ENCODE results near the gene TPP1. TPM values are rescaled to one million over a fixed set of nuclear protein-coding genes. Genes with fewer than 3 reads are reported as not detected.

The TPP1 gene
- total RNA-seq, 1 donor from 2014 or later = 62.4 TPM

DNA sequence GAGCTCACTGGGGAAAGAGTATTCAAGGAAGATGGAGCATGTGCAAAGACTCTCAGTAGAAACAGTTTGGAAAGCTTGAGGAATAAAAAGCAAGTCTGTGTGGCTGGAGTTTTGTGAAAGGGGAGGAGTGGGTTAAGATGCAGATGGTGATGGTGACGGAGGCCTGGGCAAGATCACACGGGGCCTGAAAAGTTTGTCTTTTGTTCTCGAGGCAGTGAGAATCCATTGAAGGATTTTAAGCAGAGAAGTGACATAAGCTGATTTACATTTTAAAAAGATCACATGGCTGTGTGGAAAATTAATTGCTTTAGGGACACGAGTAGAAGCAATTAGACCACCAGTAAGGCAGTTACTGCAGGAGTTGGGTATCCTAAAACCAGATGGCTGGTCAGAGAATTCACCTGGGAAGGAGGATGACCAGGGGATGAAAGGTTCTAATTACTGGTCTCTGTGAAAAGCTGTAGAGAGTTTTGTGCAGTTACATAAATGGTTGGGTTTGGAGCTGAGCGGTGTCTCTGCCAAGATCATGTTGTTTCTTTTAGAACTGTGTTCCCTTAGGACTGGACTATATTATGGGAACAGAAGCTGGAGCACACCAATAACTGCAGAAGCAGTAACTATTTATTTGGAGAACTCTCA lies 22.9 kb downstream of the TPP1 start:
- no peak for DNase-seq (ENCODE audit: low spot score)

GRCh38 chr11:6594142-6594768 lies 25.0 kb downstream of the TPP1 start:
- no peak for ATAC-seq
- peak; percentile 26 for DNase-seq (ENCODE audit: low spot score)

More for the DNA sequence above, 22.9 kb downstream of the TPP1 start:
- ATAC-seq = no peak

- no peak for DNase-seq (ENCODE audit: low spot score)
- ATAC-seq = no peak
Measured at GRCh38 chr11:6588018-6588417, 31.2 kb downstream of the TPP1 start.

DNA sequence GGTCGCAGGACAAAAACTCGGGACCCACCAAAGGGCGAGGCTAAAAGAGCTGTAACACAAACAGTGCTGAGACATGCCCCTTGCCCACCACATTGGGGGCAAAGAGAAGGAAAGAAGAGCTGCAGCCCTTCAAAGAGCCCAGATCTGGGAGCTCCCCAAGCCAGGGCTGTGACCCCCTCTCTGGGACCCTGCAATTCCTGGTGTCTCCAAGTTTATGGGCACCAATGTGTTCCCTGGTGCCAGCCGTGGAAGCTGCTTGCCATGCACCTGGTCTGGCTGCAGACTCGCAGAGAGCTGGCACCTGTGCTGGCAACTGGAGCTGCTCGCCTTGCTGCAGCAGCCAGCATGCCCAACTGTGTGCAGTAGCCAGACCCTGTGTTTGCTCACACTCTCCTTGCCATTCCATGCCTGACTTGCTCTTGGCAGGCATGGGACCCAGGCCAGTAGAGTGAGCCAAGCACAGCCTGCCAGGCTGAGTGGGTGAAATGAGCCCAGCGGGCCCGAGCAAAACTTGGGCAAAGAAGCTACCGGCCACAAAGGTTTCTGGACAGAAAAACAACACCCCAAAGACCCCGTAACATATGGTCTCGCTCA lies 31.8 kb downstream of the TPP1 start:
- ATAC-seq (peak; percentile 100), DNase-seq (ENCODE audit: low spot score) (peak; percentile 84)

GRCh38 chr11:6586434-6587359 lies 32.5 kb downstream of the TPP1 start:
- peak; percentile 39 for DNase-seq (ENCODE audit: low spot score)
- no peak for ATAC-seq

DNA sequence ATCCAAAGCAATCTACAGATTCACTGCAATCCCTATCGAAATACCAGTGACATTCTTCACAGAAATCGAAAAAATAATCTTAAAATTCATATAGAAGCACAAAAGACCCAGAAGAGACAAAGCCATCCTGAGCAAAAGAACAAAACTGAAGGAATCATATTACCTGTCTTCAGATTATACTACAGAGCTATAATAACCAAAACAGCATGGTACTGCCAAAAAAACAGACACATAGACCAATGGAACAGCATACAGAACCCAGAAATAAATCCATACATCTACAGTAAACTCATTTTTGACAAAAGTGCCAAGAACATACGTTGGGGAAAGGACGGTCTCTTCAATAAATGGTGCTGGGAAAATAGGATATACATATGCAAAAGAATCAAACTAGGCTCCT lies 34.7 kb downstream of the TPP1 start:
- no peak for ATAC-seq
- DNase-seq (ENCODE audit: low spot score) = no peak

DNA sequence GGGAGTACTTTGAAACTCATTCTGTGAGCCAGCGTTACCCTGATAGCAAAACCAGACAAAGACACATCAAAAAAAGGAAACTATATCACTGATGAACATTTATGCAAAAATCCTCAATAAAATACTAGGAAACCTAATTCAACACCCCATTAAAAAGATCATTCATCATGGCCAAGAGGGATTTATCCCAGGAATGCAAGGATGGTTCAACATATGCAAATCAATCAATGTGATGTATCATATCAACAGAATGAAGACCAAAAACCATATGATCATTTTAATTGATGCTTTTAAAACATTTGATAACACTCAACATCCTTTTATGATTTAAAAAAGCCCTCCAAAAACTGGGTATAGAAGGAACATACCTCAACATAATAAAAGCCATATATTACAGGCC lies 35.6 kb downstream of the TPP1 start:
- no peak for ATAC-seq

DNA sequence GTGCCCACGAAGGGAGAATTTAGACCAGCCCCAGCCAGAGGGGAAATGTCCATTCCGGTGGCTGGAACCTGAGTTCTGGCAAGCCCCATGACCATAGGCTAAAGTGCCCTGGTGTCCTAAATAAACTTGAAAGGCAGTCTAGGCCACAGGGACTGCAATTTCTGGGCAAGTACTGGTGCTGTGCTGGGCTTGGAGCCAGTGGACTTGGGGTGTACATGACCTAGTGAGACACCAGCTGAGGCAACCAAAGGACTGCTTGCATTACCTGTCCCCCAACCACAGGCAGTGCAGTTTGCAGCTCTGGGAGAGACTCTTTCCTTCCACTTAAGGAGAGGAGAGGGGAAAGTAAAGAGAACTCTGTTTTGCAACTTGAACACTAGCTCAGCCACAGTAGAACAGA lies 39.5 kb downstream of the TPP1 start:
- DNase-seq (ENCODE audit: low spot score) (no peak), ATAC-seq (no peak)

More for the DNA sequence above, 35.6 kb downstream of the TPP1 start:
- DNase-seq (ENCODE audit: low spot score) = no peak

DNA sequence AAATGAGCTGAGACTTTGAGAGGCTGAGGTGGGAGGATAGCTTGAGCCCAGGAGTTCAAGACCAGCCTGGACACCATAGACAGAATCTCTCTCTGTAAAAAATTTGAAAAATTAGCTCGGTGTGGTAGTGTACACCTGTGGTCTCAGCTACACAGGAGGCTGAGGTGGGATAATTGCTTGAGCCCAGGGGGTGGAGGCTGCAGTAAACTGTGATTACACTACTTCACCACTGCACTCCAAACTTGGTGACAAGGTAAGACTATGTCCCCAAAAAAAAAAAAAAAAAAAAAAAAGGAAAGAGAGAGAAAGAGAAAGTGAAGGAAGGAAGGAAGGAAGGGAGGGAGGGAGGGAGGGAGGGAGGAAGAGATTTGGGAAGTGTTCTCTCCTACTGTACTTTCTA lies 41.1 kb downstream of the TPP1 start:
- no peak for ATAC-seq
- DNase-seq (ENCODE audit: low spot score) = no peak

DNA sequence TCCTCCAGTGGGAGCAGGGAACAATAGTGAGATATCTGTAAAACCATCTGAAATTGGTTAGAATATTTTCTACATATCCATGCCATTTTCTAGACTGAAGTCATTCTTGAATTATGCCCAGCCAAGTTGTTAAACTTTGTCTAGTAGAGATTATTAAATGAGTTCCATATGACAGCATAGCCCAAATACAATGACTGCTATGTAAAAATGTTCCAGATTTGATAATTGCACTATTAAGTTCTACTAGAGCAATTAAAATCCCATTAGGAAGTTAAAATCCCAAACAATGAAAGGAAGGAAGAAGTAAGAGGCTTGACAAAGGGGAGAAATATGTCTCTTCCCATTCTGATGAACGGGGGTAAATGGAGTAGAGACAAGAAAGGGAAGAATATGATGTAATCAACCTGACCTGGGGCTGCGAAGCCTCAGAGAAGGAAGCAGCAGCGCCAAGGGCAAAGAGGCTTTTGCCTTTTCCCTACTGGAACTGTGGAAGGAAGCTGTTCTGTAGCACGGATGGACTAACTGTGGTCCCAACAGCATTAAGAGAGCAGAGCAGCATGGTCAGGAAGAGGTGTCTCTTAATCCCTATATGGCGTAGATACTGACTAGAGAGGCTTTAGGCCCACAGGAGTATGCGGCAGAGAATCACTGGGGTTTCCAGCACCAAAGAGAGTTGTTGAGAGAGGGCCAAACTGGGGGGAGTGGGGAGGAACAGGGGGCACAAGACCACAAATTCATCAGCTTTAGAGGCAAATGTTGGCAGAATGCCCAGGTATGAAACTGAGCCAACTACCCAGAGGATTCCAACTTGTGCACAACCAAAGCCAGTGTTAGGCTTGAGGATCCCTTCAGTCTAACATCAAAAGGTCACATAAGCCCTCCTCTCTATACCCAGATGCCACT lies 42.5 kb downstream of the TPP1 start:
- no peak for DNase-seq (ENCODE audit: low spot score)
- peak; percentile 34 for ATAC-seq

DNA sequence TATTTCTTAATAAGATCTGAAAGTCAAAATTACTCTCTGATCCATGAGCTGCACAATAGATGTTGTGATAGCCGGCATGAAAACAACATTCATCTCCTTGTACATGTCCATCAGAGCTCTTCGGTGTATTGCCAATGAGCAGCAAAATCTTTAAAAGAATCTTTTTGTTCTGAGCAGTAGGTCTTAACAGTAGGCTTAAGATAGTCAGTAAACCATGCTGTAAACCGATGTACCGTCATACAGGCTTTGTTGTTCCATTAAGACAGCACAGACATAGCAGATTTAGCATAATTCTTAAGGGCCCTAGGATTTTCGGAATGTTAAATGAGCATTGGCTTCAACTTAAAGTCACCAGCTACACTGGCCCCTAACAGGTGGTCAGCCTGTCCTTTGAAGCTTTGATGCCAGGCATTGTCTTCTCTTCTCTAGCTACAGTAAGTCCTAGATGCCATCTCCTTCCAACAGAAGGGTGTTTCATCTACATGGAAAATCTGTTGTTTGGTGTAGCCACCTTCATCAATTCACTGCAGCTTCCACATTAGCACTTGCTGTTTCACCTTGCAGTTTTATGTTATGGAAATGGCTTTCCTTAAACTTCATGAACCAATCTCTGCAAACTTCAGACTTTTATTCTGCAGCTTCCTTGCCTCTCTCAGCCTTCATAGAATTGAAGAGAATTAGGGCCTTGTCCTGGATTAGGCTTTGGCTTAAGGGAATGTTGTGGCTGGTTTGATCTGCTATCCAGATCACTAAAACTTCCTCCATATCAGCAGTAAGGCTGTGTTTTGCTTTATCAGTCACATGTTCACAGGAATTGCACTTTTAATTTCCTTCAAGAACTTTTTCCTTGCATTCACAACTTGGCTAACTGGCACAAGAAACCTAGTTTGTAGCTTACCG lies 44.2 kb downstream of the TPP1 start:
- DNase-seq (ENCODE audit: low spot score) = no peak
- no peak for ATAC-seq

DNA sequence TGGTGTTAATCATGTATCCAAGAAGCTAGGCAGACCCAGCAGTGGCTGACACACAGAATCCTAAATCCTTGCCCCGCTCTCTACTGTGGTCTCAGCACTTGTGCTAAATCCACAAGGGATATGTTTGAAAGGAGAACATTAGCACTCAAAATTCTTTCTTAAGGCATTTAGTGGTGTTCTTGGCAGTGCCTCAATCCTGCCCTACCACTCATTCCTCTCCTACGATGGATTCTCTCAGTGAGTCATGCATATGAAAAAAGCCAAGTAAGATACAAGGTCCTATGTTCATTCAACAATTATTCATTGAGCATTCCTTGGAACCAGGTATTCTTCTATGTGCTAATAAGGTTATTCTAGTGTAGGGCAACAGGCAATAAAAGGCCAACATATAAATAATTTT lies 47.0 kb downstream of the TPP1 start:
- ATAC-seq (no peak), DNase-seq (ENCODE audit: low spot score) (no peak)

- no peak for DNase-seq (ENCODE audit: low spot score)
- no peak for ATAC-seq
Measured at GRCh38 chr11:6571434-6572008, 47.7 kb downstream of the TPP1 start.

- ATAC-seq = no peak
- DNase-seq (ENCODE audit: low spot score) = no peak
Measured at GRCh38 chr11:6570691-6571427, 48.4 kb downstream of the TPP1 start.

- ATAC-seq = no peak
Measured at GRCh38 chr11:6569706-6570105, 49.5 kb downstream of the TPP1 start.

DNA sequence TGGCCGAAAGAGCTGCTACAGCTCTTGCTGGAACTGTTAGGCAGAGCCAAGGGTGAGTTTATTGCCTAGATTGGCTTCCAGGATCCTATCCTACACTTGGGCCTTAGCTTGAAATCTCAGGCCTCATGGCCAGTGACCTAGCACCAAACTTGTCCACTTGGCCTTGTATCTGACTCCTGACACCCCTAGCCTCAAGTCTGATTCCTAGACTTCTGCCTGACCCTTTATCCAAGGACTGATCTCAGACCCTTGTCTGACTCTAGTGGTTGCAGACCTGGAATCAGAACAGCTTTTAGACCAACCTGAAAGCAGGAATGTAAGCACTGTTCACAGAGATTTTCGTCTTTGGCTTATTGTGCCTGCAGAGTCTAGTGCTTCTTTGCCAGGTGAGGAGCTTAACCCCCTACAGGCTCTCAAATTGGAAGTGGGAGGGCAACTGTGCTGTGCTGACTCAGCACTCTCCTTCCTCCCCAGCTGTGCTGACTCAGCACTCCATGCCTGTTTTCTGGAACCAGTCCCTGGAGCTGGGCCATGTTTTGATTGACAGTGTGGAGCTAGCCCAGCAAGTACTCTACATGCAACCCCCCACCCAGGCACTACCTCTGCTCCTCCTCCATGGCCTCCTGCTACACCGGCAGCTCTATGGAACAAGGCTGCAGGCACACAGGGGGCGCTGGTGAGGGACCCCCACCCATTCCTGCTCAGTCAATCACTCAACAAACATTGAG lies 50.9 kb downstream of the TPP1 start:
- DNase-seq (ENCODE audit: low spot score) (peak; percentile 88), ATAC-seq (peak; percentile 56)

More at GRCh38 chr11:6569706-6570105, 49.5 kb downstream of the TPP1 start:
- no peak for DNase-seq (ENCODE audit: low spot score)

DNA sequence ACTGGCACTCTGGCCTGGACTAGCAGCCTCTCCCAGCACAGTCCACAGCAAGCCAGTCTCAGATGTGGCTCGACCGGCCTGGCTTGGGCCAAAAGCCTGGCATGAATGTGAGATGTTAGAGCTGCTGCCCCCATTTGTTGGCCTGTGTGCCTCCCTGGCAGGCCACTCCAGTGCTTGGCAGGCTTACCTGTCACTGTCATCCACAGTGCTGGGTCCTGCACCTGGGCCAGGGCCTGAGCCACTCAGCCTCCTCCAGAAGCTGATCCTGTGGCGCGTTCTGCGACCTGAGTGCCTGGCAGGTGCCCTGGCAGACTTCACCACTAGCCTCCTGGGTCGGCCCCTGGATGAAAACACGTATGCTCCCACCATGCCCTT lies 51.9 kb downstream of the TPP1 start:
- DNase-seq (ENCODE audit: low spot score) = no peak
- ATAC-seq = no peak
